Epithelial cell of esophagus (primary cell): ENCODE data around the gene GPATCH2L.

ENCODE experiments used
- DNase-seq: peaks from one replicate; pipeline ENCODE4 v3.0.0; 2010; ENCODE audit warnings: low read depth
- H3K4me3 ChIP-seq: 2 replicates; pipeline ENCODE4 v1.5.1; 2011; ENCODE audit warnings: mild to moderate bottlenecking, low read length, control low read depth
- CTCF ChIP-seq: IDR thresholded peaks from 2 replicates; pipeline ENCODE4 v1.5.1; 2011; ENCODE audit warnings: low read depth, mild to moderate bottlenecking, low read length, control low read depth, inconsistent platforms; ENCODE audit not compliant: insufficient read depth; ENCODE audit errors: missing control alignments

GPATCH2L gene

GRCh38 chr14:76252471-76252870 lies 100.7 kb downstream of the GPATCH2L start:
- TF ChIP-seq CTCF: no peak
- no peak overlapping the region for H3K4me3 ChIP-seq
- no peak for DNase-seq

- DNase-seq: no peak
- TF ChIP-seq CTCF: no peak
- H3K4me3 ChIP-seq: no peak overlapping the region
Measured at GRCh38 chr14:76253111-76253510, 101.4 kb downstream of the GPATCH2L start.

GRCh38 chr14:76256545-76256944 lies 104.8 kb downstream of the GPATCH2L start:
- DNase-seq: no peak
- no peak overlapping the region for H3K4me3 ChIP-seq

GRCh38 chr14:76257111-76257803 lies 105.5 kb downstream of the GPATCH2L start:
- no peak for DNase-seq
- TF ChIP-seq CTCF: no peak
- H3K4me3 ChIP-seq: no peak overlapping the region

More at GRCh38 chr14:76256545-76256944, 104.8 kb downstream of the GPATCH2L start:
- no peak for TF ChIP-seq CTCF

- no peak for DNase-seq
- no peak for TF ChIP-seq CTCF
- no peak overlapping the region for H3K4me3 ChIP-seq
Measured at GRCh38 chr14:76257842-76258397, 106.2 kb downstream of the GPATCH2L start.

GRCh38 chr14:76259029-76259735 lies 107.5 kb downstream of the GPATCH2L start:
- no peak overlapping the region for H3K4me3 ChIP-seq
- no peak for DNase-seq
- no peak for TF ChIP-seq CTCF
